Esophagus (tissue), 2 donors: ENCODE measurements around the gene WDR5. TPM values are rescaled to one million over a fixed set of nuclear protein-coding genes. Genes with fewer than 3 reads are reported as not detected.
"Not testable (repeated sequence)": the region's sequence is repeated elsewhere in the genome, so short reads cannot be mapped to it uniquely, and the experiment has no call there.

Experiments
- H3K27ac ChIP-seq, 2 donors: one replicate each; pipeline ENCODE4 v1.5.1; 2013; ENCODE audit warnings: low read depth in 2 of 2, mild to moderate bottlenecking in 2 of 2, inconsistent platforms in 1 of 2, low read length in 1 of 2, moderate library complexity in 1 of 2
- H3K27me3 ChIP-seq, 2 donors: one replicate each; pipeline ENCODE4 v1.6.1; 2013; ENCODE audit warnings: low read length in 2 of 2, control low read depth in 1 of 2, mild to moderate bottlenecking in 1 of 2; ENCODE audit not compliant: insufficient read depth in 2 of 2, control insufficient read depth in 1 of 2
- H3K36me3 ChIP-seq, 2 donors: one replicate each; pipeline ENCODE4 v1.6.1; 2013; ENCODE audit warnings: low read length in 1 of 2; ENCODE audit not compliant: control insufficient read depth in 2 of 2, insufficient read depth in 2 of 2
- H3K4me1 ChIP-seq, 2 donors: one replicate each; pipeline ENCODE4 v1.6.1; 2013; ENCODE audit warnings: low read length in 1 of 2; ENCODE audit not compliant: control insufficient read depth in 2 of 2, insufficient read depth in 2 of 2
- H3K4me3 ChIP-seq, 2 donors: one replicate each; pipeline ENCODE4 v1.5.1; 2013; ENCODE audit warnings: low read length in 2 of 2, mild to moderate bottlenecking in 2 of 2, low read depth in 1 of 2, moderate library complexity in 1 of 2
- H3K9me3 ChIP-seq, 2 donors: one replicate each; pipeline ENCODE4 v1.6.1; 2013; ENCODE audit warnings: mild to moderate bottlenecking in 2 of 2, low read depth in 1 of 2, low read length in 1 of 2, moderate library complexity in 1 of 2; ENCODE audit not compliant: control insufficient read depth in 2 of 2, insufficient read depth in 1 of 2
- WGBS, 2 donors: extraction: QIAGEN DNeasy Blood & Tissue Kit; methylation state at CpG; one replicate each; pipeline ENCODE4 v1.1.7; 2013; 5-methylcytosine and 5-hydroxymethylcytosine counted together
- polyA plus RNA-seq, 2 donors: library from polyadenylated mRNA; stranded (reverse); fragments of 200-250 nt; gene quantifications; one replicate each; pipeline ENCODE4 v1.2.3, GENCODE V29; 2013
- donor health status: healthy with polysubstance abuse.
- donor health status: Bipolar disorder and iron deficiency.

WDR5 gene
- polyA plus RNA-seq, 2 donors: 17.3 to 21.1 TPM

GRCh38 chr9:134112561-134112960 is 23.3 kb upstream of the WDR5 start:
- Histone ChIP-seq H3K4me1 (no peaks in the 10 kb centered on the region), H3K27me3 (no peaks in the 10 kb centered on the region), H3K4me3 (no peak overlapping the region), H3K36me3 (no peaks in the 10 kb centered on the region), H3K27ac (no peak overlapping the region), H3K9me3 (no peaks in the 10 kb centered on the region)
- 87 to 90% methylated on average over 6 of the region's 6 CpGs for WGBS, 2 donors

GRCh38 chr9:134118972-134119371 is 16.9 kb upstream of the WDR5 start:
- H3K4me3 ChIP-seq, H3K36me3 ChIP-seq, H3K27me3 ChIP-seq, H3K9me3 ChIP-seq, H3K27ac ChIP-seq, H3K4me1 ChIP-seq: not testable (repeated sequence)
- WGBS, 2 donors: 97 to 99% methylated on average over 8 to 11 of the region's 26 CpGs

GRCh38 chr9:134123764-134124128 is 12.1 kb upstream of the WDR5 start:
- Histone ChIP-seq H3K36me3 (no peaks in the 10 kb centered on the region), H3K27ac (no peak overlapping the region), H3K4me1 (no peaks in the 10 kb centered on the region), H3K9me3 (no peaks in the 10 kb centered on the region), H3K4me3 (no peak overlapping the region), H3K27me3 (no peaks in the 10 kb centered on the region)
- WGBS, 2 donors: 69 to 73% methylated on average over 10 of the region's 10 CpGs

- Histone ChIP-seq H3K27me3 (no peaks in the 10 kb centered on the region), H3K4me3 (no peak overlapping the region), H3K4me1 (peaks cover 0 to 7% of the 10 kb centered on the region in 2 donors), H3K27ac (no peak overlapping the region), H3K9me3 (no peaks in the 10 kb centered on the region), H3K36me3 (no peaks in the 10 kb centered on the region)
- 71 to 73% methylated on average over 16 of the region's 16 CpGs for WGBS, 2 donors
Measured at GRCh38 chr9:134125413-134126095, 10.3 kb upstream of the WDR5 start.

- H3K27me3 ChIP-seq: no peaks in the 10 kb centered on the region
- H3K36me3 ChIP-seq: no peaks in the 10 kb centered on the region
- peaks cover 3 to 12% of the 10 kb centered on the region in 2 donors for H3K4me1 ChIP-seq
- no peaks in the 10 kb centered on the region for H3K9me3 ChIP-seq
- no peak overlapping the region for H3K27ac ChIP-seq
- 73 to 84% methylated on average over 14 of the region's 14 CpGs for WGBS, 2 donors
- H3K4me3 ChIP-seq: no peak overlapping the region
Measured at GRCh38 chr9:134126373-134126772, 9.5 kb upstream of the WDR5 start.

GRCh38 chr9:134127065-134127580 is 8.8 kb upstream of the WDR5 start:
- Histone ChIP-seq H3K4me3 (no peak overlapping the region), H3K4me1 (peaks cover 3 to 13% of the 10 kb centered on the region in 2 donors), H3K27me3 (no peaks in the 10 kb centered on the region), H3K36me3 (no peaks in the 10 kb centered on the region), H3K9me3 (no peaks in the 10 kb centered on the region), H3K27ac (no peak overlapping the region)
- WGBS, 2 donors: 81 to 83% methylated on average over 13 of the region's 13 CpGs

GRCh38 chr9:134127616-134128015 is 8.3 kb upstream of the WDR5 start:
- Histone ChIP-seq H3K27ac (no peak overlapping the region), H3K4me1 (peaks cover 3 to 13% of the 10 kb centered on the region in 2 donors), H3K36me3 (peaks cover 0 to 2% of the 10 kb centered on the region in 2 donors), H3K27me3 (no peaks in the 10 kb centered on the region), H3K9me3 (no peaks in the 10 kb centered on the region), H3K4me3 (no peak overlapping the region)
- 82 to 88% methylated on average over 12 of the region's 12 CpGs for WGBS, 2 donors

- Histone ChIP-seq H3K27me3 (no peaks in the 10 kb centered on the region), H3K9me3 (no peaks in the 10 kb centered on the region), H3K4me1 (peaks cover 3 to 13% of the 10 kb centered on the region in 2 donors), H3K27ac (no peak overlapping the region), H3K4me3 (no peak overlapping the region), H3K36me3 (peaks cover 0 to 3% of the 10 kb centered on the region in 2 donors)
- WGBS, 2 donors: 69 to 75% methylated on average over 38 of the region's 38 CpGs
Measured at GRCh38 chr9:134128727-134129679, 6.9 kb upstream of the WDR5 start.

- WGBS, 2 donors: 35 to 36% methylated on average over 22 to 23 of the region's 23 CpGs
- no peak overlapping the region for H3K4me3 ChIP-seq
- H3K27me3 ChIP-seq: no peaks in the 10 kb centered on the region
- H3K27ac ChIP-seq: peak overlapping the region in 1 of 2 donors; percentile 58
- H3K9me3 ChIP-seq: no peaks in the 10 kb centered on the region
- peaks cover 0 to 3% of the 10 kb centered on the region in 2 donors for H3K36me3 ChIP-seq
- peaks cover 3 to 15% of the 10 kb centered on the region in 2 donors for H3K4me1 ChIP-seq
Measured at GRCh38 chr9:134130503-134131375, 5.1 kb upstream of the WDR5 start.
